Measurements from ENCODE around the gene CLMN.

GRCh38 chr14:95319312-95320077 is at the start of gene CLMN:
- TF ChIP-seq CTCF (IDR thresholded peaks at IDR 0.05; ENCODE audit: insufficient read depth, low read length) = no peak
- TF ChIP-seq POLR2AphosphoS5 (IDR thresholded peaks at IDR 0.05; ENCODE audit: low read depth) = no peak
- no peak for TF ChIP-seq GABPA (IDR thresholded peaks at IDR 0.05; ENCODE audit: low read depth)
